Liver (tissue), 9 donors: ENCODE results near the gene DPP7. TPM values are rescaled to one million over a fixed set of nuclear protein-coding genes. Genes with fewer than 3 reads are reported as not detected.

Experiments
- DNase-seq: peaks from one replicate; pipeline ENCODE4 v3.0.0-alpha.2; 2017; ENCODE audit warnings: low spot score
- H3K27ac ChIP-seq, 2 donors: one replicate each; pipeline ENCODE4 v1.7.0; 2013; ENCODE audit warnings: inconsistent platforms in 2 of 2, low read length in 2 of 2, control low read depth in 1 of 2, low read depth in 1 of 2, mild to moderate bottlenecking in 1 of 2
- H3K27me3 ChIP-seq, 4 donors: one replicate each; pipeline versions ENCODE4 v1.6.1 to v1.7.0; 2013; ENCODE audit warnings: low read length in 3 of 4, inconsistent platforms in 1 of 4, mild to moderate bottlenecking in 1 of 4, moderate library complexity in 1 of 4; ENCODE audit not compliant: control insufficient read depth in 4 of 4, insufficient read depth in 4 of 4
- H3K36me3 ChIP-seq, 4 donors: one replicate each; pipeline versions ENCODE4 v1.6.1 to v1.7.0; 2013; ENCODE audit warnings: low read length in 3 of 4, mild to moderate bottlenecking in 3 of 4, low read depth in 1 of 4, moderate library complexity in 1 of 4; ENCODE audit not compliant: control insufficient read depth in 4 of 4, insufficient read depth in 3 of 4
- H3K4me1 ChIP-seq, 4 donors: one replicate each; pipeline versions ENCODE4 v1.6.1 to v1.7.0; 2013; ENCODE audit warnings: low read length in 3 of 4, mild to moderate bottlenecking in 3 of 4, moderate library complexity in 1 of 4; ENCODE audit not compliant: control insufficient read depth in 4 of 4, insufficient read depth in 4 of 4
- H3K4me3 ChIP-seq, 3 donors: one replicate each; pipeline versions ENCODE4 v1.6.1 to v1.7.0; 2013; ENCODE audit warnings: low read length in 3 of 3, control low read depth in 1 of 3, low read depth in 1 of 3, mild to moderate bottlenecking in 1 of 3
- H3K9ac ChIP-seq, 2 donors: one replicate each; pipeline ENCODE4 v1.7.0; 2013; ENCODE audit warnings: low read length in 2 of 2, mild to moderate bottlenecking in 2 of 2, moderate library complexity in 2 of 2, control low read depth in 1 of 2, low read depth in 1 of 2
- H3K9me3 ChIP-seq, 4 donors: one replicate each; pipeline versions ENCODE4 v1.6.1 to v1.7.0; 2013; ENCODE audit warnings: low read length in 3 of 4; ENCODE audit not compliant: control insufficient read depth in 4 of 4
- ATF3 ChIP-seq: IDR thresholded peaks from 2 replicates; pipeline ENCODE4 v1.6.1; 2016; ENCODE audit warnings: antibody characterized with exemption
- EGR1 ChIP-seq, 2 donors: IDR thresholded peaks; 2 replicates each; pipeline ENCODE4 v1.6.1; 2016 to 2018; ENCODE audit warnings: antibody characterized with exemption in 2 of 2, low read depth in 2 of 2
- FOXA1 ChIP-seq: IDR thresholded peaks from 2 replicates; pipeline ENCODE4 v1.6.1; 2016; ENCODE audit warnings: antibody characterized with exemption
- FOXA2 ChIP-seq: IDR thresholded peaks from 2 replicates; pipeline ENCODE4 v1.6.1; 2016; ENCODE audit warnings: antibody characterized with exemption
- GABPA ChIP-seq, 2 donors: IDR thresholded peaks in 1 of 2; conservative IDR thresholded peaks in 1 of 2; 2 replicates each; pipeline ENCODE4 v1.6.1; 2016; ENCODE audit warnings: antibody characterized with exemption in 2 of 2, mild to moderate bottlenecking in 1 of 2, moderate library complexity in 1 of 2
- HNF4A ChIP-seq, 2 donors: conservative IDR thresholded peaks; 2 replicates each; pipeline ENCODE4 v1.6.1; 2016; ENCODE audit warnings: antibody characterized with exemption in 2 of 2, mild to moderate bottlenecking in 2 of 2
- HNF4G ChIP-seq: IDR thresholded peaks from 2 replicates; pipeline ENCODE4 v1.6.1; 2016; ENCODE audit warnings: antibody characterized with exemption
- JUND ChIP-seq, 2 donors: IDR thresholded peaks; 2 replicates each; pipeline ENCODE4 v1.6.1; 2016; ENCODE audit warnings: antibody characterized with exemption in 2 of 2
- MAX ChIP-seq: IDR thresholded peaks from 2 replicates; pipeline ENCODE4 v1.6.1; 2016; ENCODE audit warnings: antibody characterized with exemption
- NR2F2 ChIP-seq: IDR thresholded peaks from 2 replicates; pipeline ENCODE4 v1.6.1; 2016; ENCODE audit warnings: antibody characterized with exemption
- RAD21 ChIP-seq, 2 donors: IDR thresholded peaks; 2 replicates each; pipeline ENCODE4 v1.6.1; 2016; ENCODE audit warnings: antibody characterized with exemption in 2 of 2, mild to moderate bottlenecking in 2 of 2
- RXRA ChIP-seq, 2 donors: IDR thresholded peaks; 2 replicates each; pipeline ENCODE4 v1.6.1; 2017 to 2018; ENCODE audit warnings: antibody characterized with exemption in 2 of 2, mild to moderate bottlenecking in 1 of 2
- SP1 ChIP-seq: IDR thresholded peaks from 2 replicates; pipeline ENCODE4 v1.6.1; 2018; ENCODE audit warnings: antibody characterized with exemption, mild to moderate bottlenecking
- TAF1 ChIP-seq: conservative IDR thresholded peaks from 2 replicates; pipeline ENCODE4 v1.6.1; 2016; ENCODE audit warnings: antibody characterized with exemption, mild to moderate bottlenecking
- YY1 ChIP-seq: IDR thresholded peaks from 2 replicates; pipeline ENCODE4 v1.6.1; 2016; ENCODE audit warnings: antibody characterized with exemption, mild to moderate bottlenecking
- ZBTB33 ChIP-seq: IDR thresholded peaks from 2 replicates; pipeline ENCODE4 v1.6.1; 2016; ENCODE audit warnings: antibody characterized with exemption
- WGBS: extraction: QIAGEN DNeasy Blood & Tissue Kit; methylation state at CpG from one replicate; pipeline ENCODE4 v1.1.7; 2013; 5-methylcytosine and 5-hydroxymethylcytosine counted together
- polyA plus RNA-seq, 2 donors: library from polyadenylated mRNA; stranded (reverse) in 1 of 2; unstranded in 1 of 2; fragments of 200-250 nt in 1 of 2; fragments of >200 nt in 1 of 2; fragmentation: Nextera tagmentation in 1 of 2; extraction: Ambion mirVana in 1 of 2; gene quantifications; one replicate each; pipeline versions ENCODE4 v1.2.1 to v1.2.3, GENCODE V29; 2013 to 2015
- total RNA-seq, 2 donors: library from RNA; depleted of rRNA; stranded (reverse); fragments of >200 nt; gene quantifications; one replicate each; pipeline ENCODE4 v1.2.3, GENCODE V29; 2014
- TF ChIP-seq, protein P1 (sequence below): fragments of 150-350 bp; IDR thresholded peaks from 2 replicates; pipeline ENCODE4 v1.5.1; 2017; ENCODE audit warnings: improper control_type of control experiment, low read depth, low read length; ENCODE audit not compliant: missing input control
- TF ChIP-seq, protein P2 (sequence below): IDR thresholded peaks from 2 replicates; pipeline ENCODE4 v1.6.1; 2016; ENCODE audit warnings: antibody characterized with exemption, mild to moderate bottlenecking
- donor health status: healthy.
- donor health status: healthy.
- donor health status: healthy.
- donor health status: healthy.
- donor health status: healthy.

Gene DPP7
- total and polyA plus RNA-seq, 4 donors, result 25.0 to 71.1 (median 50.7) TPM

- DNase-seq, result no peak
- Histone ChIP-seq H3K27me3 (peaks cover 0 to 5% (median 3%) of the 10 kb centered on the region in 4 donors), H3K4me1 (no peaks in the 10 kb centered on the region), H3K9me3 (no peaks in the 10 kb centered on the region), H3K27ac (no peak overlapping the region), H3K4me3 (no peak overlapping the region), H3K9ac (no peak overlapping the region), H3K36me3 (no peaks in the 10 kb centered on the region)
- no peak for TF ChIP-seq ATF3
- no peak for TF ChIP-seq RAD21 (IDR thresholded peaks at IDR 0.05)
- no peak for TF ChIP-seq EGR1 (IDR thresholded peaks at IDR 0.05; ENCODE audit: low read depth in 2 of 2)
- no peak for TF ChIP-seq JUND (IDR thresholded peaks at IDR 0.05)
- TF ChIP-seq SP1, result no peak
- TF ChIP-seq, protein P1, sequence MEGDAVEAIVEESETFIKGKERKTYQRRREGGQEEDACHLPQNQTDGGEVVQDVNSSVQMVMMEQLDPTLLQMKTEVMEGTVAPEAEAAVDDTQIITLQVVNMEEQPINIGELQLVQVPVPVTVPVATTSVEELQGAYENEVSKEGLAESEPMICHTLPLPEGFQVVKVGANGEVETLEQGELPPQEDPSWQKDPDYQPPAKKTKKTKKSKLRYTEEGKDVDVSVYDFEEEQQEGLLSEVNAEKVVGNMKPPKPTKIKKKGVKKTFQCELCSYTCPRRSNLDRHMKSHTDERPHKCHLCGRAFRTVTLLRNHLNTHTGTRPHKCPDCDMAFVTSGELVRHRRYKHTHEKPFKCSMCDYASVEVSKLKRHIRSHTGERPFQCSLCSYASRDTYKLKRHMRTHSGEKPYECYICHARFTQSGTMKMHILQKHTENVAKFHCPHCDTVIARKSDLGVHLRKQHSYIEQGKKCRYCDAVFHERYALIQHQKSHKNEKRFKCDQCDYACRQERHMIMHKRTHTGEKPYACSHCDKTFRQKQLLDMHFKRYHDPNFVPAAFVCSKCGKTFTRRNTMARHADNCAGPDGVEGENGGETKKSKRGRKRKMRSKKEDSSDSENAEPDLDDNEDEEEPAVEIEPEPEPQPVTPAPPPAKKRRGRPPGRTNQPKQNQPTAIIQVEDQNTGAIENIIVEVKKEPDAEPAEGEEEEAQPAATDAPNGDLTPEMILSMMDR, result no peak
- TF ChIP-seq FOXA1, result no peak
- TF ChIP-seq, protein P2, sequence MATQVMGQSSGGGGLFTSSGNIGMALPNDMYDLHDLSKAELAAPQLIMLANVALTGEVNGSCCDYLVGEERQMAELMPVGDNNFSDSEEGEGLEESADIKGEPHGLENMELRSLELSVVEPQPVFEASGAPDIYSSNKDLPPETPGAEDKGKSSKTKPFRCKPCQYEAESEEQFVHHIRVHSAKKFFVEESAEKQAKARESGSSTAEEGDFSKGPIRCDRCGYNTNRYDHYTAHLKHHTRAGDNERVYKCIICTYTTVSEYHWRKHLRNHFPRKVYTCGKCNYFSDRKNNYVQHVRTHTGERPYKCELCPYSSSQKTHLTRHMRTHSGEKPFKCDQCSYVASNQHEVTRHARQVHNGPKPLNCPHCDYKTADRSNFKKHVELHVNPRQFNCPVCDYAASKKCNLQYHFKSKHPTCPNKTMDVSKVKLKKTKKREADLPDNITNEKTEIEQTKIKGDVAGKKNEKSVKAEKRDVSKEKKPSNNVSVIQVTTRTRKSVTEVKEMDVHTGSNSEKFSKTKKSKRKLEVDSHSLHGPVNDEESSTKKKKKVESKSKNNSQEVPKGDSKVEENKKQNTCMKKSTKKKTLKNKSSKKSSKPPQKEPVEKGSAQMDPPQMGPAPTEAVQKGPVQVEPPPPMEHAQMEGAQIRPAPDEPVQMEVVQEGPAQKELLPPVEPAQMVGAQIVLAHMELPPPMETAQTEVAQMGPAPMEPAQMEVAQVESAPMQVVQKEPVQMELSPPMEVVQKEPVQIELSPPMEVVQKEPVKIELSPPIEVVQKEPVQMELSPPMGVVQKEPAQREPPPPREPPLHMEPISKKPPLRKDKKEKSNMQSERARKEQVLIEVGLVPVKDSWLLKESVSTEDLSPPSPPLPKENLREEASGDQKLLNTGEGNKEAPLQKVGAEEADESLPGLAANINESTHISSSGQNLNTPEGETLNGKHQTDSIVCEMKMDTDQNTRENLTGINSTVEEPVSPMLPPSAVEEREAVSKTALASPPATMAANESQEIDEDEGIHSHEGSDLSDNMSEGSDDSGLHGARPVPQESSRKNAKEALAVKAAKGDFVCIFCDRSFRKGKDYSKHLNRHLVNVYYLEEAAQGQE, result no peak
- no peak for TF ChIP-seq RXRA (IDR thresholded peaks at IDR 0.05)
- TF ChIP-seq GABPA (IDR thresholded peaks at IDR 0.05 in 1 of 2, conservative IDR thresholded peaks at IDR 0.05 in 1 of 2), result no peak
- TF ChIP-seq NR2F2, result no peak
- TF ChIP-seq YY1, result no peak
- no peak for TF ChIP-seq TAF1
- TF ChIP-seq MAX, result no peak
- TF ChIP-seq HNF4G, result no peak
- TF ChIP-seq ZBTB33, result no peak
- no peak for TF ChIP-seq FOXA2
- TF ChIP-seq HNF4A (conservative IDR thresholded peaks at IDR 0.05), result no peak
- WGBS, result 33% methylated on average over 24 of the region's 24 CpGs
These were observed 33.2 kb upstream of the DPP7 start for GRCh38 chr9:137147793-137148160.
